ENCODE results near the gene SLC38A10. TPM values are rescaled to one million over a fixed set of nuclear protein-coding genes. Genes with fewer than 3 reads are reported as not detected.
"Not testable (repeated sequence)": the region's sequence is repeated elsewhere in the genome, so short reads cannot be mapped to it uniquely, and the experiment has no call there.

The SLC38A10 gene
- total RNA-seq, 1 donor from 2014 or later = 67.5 TPM

DNA sequence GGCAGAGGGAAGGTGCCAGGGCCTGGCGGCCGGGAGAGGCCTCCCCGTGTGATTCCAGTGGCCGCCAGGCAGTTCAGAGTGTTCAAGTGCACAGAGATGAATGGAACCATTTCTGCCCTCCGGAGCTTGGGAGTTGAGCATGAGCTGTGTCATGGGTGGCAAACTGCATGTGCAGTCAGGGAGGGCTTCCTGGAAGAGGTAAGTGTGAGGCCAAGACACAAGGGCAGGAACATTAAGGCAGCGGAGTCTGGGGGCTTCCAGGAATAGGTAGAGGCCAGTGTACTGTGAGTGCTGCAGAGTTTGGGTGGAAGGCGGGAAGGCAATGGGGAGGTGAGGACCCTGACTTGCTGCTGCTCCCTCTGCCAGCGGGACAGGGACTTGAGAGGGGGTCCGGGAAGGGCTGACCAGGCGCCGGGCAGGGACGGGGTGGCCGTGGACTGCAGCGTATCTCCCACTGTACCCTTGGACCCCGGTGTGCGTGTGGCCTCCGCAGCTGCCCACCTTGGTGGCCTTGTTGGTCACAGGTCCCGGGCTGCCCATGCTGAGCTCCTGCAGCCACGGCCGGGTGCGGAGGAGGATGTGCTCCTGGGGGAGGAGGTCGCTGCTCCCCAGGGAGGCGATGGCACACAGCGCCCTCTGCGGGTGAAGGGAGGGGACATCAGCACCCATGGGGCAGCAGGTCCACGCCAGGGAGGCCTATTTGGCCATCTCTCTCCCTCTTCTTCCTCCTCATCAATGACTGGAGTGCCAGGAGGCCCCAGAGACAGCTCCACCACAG, 64.9 kb downstream of the SLC38A10 start:
- Histone ChIP-seq H3K27me3 (no peaks in the 10 kb centered on the region), H3K4me1 (no peaks in the 10 kb centered on the region), H3K4me3 (no peak overlapping the region), H3K27ac (no peak overlapping the region), H3K36me3 (peaks cover 0 to 42% of the 10 kb centered on the region in 2 donors), H3K9me3 (no peaks in the 10 kb centered on the region)
- intact Hi-C loops (cut with DNase I) = no loop called here
- no peak for DNase-seq (ENCODE audit: extremely low spot score in 2 of 2)
- TF ChIP-seq POLR2A (IDR thresholded peaks at IDR 0.05) (no peak), POLR2AphosphoS5 (IDR thresholded peaks at IDR 0.05; ENCODE audit: insufficient read depth in 1 of 2, low read depth in 1 of 2) (no peak)
- TF ChIP-seq, protein P1, sequence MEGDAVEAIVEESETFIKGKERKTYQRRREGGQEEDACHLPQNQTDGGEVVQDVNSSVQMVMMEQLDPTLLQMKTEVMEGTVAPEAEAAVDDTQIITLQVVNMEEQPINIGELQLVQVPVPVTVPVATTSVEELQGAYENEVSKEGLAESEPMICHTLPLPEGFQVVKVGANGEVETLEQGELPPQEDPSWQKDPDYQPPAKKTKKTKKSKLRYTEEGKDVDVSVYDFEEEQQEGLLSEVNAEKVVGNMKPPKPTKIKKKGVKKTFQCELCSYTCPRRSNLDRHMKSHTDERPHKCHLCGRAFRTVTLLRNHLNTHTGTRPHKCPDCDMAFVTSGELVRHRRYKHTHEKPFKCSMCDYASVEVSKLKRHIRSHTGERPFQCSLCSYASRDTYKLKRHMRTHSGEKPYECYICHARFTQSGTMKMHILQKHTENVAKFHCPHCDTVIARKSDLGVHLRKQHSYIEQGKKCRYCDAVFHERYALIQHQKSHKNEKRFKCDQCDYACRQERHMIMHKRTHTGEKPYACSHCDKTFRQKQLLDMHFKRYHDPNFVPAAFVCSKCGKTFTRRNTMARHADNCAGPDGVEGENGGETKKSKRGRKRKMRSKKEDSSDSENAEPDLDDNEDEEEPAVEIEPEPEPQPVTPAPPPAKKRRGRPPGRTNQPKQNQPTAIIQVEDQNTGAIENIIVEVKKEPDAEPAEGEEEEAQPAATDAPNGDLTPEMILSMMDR (IDR thresholded peaks at IDR 0.05) = no peak

DNA sequence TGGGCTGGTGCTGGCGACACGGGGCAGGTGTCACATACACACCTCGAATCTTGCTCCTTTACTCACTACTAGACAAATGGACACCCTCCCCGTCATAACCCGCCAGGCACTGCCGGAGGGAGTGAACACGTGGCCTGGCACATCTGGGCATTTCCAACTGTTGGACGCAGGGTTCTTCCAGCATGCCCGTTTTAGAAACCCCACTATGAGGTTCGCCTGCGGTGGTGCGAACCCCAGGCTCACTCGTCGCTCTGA, 65.5 kb downstream of the SLC38A10 start:
- H3K27me3 ChIP-seq = no peaks in the 10 kb centered on the region
- intact Hi-C loops (cut with DNase I) = no loop called here
- no peak overlapping the region for H3K27ac ChIP-seq
- peaks cover 0 to 42% of the 10 kb centered on the region in 2 donors for H3K36me3 ChIP-seq
- no peaks in the 10 kb centered on the region for H3K9me3 ChIP-seq
- H3K4me3 ChIP-seq = no peak overlapping the region
- no peak for DNase-seq (ENCODE audit: extremely low spot score in 2 of 2)
- H3K4me1 ChIP-seq = no peaks in the 10 kb centered on the region
- TF ChIP-seq, protein P1 (IDR thresholded peaks at IDR 0.05) = no peak
- TF ChIP-seq POLR2AphosphoS5 (IDR thresholded peaks at IDR 0.05; ENCODE audit: insufficient read depth in 1 of 2, low read depth in 1 of 2) = no peak
- TF ChIP-seq POLR2A (IDR thresholded peaks at IDR 0.05) = no peak

DNA sequence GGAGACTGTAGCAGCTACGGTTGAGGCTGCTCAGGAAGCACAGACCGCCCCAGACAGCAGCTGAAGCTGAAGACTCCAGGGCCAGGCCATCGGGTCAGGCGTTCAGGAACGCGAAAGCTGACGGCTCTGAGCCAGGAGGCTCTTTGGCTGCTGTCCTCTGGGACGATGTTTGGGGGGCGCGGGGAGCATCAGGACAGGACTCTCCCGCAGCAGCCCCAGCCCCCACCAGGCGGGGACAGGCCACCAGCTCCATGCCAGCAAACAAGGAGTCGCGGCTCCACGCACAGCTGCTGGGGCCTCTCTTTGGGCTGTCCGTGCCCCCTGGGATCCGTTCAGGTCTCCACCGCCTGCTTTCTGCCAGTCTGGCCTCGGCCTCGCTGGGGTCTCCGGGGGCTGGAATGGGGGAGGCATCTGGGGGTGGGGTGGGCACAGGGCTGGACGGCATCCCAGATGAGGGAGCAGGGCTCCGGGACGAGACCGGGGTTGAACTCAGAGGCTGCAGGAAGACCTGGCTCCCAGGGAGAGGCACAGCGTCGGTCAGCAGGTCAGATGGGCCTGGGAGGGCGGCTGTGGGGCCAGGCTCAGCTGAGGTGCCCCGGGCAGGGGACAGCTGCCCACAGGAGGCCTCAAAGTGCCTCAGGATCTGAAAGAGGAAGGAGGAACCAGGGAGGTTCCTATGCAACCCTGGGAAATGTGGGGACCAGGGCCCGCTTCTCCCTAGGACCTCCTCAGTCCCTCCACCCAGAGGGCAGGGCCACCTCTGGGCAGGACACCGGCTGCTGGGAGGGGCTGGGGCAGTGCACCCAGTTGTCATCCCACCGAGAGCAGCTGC, 66.1 kb downstream of the SLC38A10 start:
- Histone ChIP-seq H3K27me3 (no peaks in the 10 kb centered on the region), H3K9me3 (no peaks in the 10 kb centered on the region), H3K27ac (no peak overlapping the region), H3K36me3 (peaks cover 0 to 42% of the 10 kb centered on the region in 2 donors), H3K4me1 (no peaks in the 10 kb centered on the region), H3K4me3 (no peak overlapping the region)
- TF ChIP-seq, protein P1 (IDR thresholded peaks at IDR 0.05) = no peak
- TF ChIP-seq POLR2A (IDR thresholded peaks at IDR 0.05) (no peak), POLR2AphosphoS5 (IDR thresholded peaks at IDR 0.05; ENCODE audit: insufficient read depth in 1 of 2, low read depth in 1 of 2) (no peak)
- no peak for DNase-seq (ENCODE audit: extremely low spot score in 2 of 2)
- intact Hi-C loops (cut with DNase I) = no loop called here

DNA sequence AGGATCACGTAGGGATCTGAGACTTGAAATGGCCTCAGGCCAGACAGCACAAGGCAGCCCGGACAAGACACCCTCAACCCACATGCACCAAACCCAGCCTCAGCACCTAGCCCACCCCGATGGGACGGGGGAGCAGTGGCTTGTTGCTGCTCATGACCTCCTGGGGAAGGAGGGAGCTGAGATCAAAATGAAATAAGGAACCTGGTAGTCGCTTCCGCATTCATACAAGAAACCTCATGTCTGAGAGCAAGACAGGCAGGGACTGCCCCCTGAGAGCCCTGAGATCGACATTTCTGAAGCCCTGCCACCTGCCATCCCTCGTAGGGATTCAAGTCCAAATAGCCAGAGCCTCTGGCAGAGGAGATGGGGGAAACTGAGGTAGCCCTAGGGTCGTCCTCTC, 66.7 kb downstream of the SLC38A10 start:
- peaks cover 4% of the 10 kb centered on the region for H3K4me1 ChIP-seq
- H3K36me3 ChIP-seq = peaks cover 0 to 42% of the 10 kb centered on the region in 2 donors
- no peak overlapping the region for H3K4me3 ChIP-seq
- H3K9me3 ChIP-seq = no peaks in the 10 kb centered on the region
- H3K27me3 ChIP-seq = no peaks in the 10 kb centered on the region
- DNase-seq (ENCODE audit: extremely low spot score in 2 of 2) = no peak
- no peak overlapping the region for H3K27ac ChIP-seq
- intact Hi-C loops (cut with DNase I) = no loop called here
- TF ChIP-seq POLR2AphosphoS5 (IDR thresholded peaks at IDR 0.05; ENCODE audit: insufficient read depth in 1 of 2, low read depth in 1 of 2) = no peak
- TF ChIP-seq POLR2A (IDR thresholded peaks at IDR 0.05) = no peak
- TF ChIP-seq, protein P1 (IDR thresholded peaks at IDR 0.05) = no peak

DNA sequence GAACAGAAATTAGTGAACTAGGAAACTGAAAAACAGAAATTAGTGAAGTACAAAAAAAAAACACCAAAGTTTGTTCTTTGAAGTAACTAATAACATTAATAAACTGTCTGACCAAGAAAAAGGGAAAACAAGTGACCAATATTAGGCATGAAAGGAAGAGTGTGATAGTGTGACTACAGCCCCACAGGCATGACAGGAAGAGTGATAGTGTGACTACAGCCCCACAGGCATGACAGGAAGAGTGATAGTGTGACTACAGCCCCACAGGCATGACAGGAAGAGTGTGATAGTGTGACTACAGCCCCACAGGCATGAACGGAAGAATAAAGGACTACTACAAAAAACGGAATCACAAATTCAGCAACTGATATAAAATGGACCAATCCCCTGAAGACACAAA, 67.5 kb downstream of the SLC38A10 start:
- H3K4me3 ChIP-seq; H3K27me3 ChIP-seq; H3K27ac ChIP-seq; DNase-seq (ENCODE audit: extremely low spot score in 2 of 2); intact Hi-C loops (cut with DNase I); H3K4me1 ChIP-seq; H3K9me3 ChIP-seq: not testable (repeated sequence)
- H3K36me3 ChIP-seq = peaks cover 0 to 39% of the 10 kb centered on the region in 2 donors
